Stomach (tissue), 9 donors: ENCODE results near the gene SH3BGR. TPM values are rescaled to one million over a fixed set of nuclear protein-coding genes. Genes with fewer than 3 reads are reported as not detected.

Source experiments
- DNase-seq, 2 donors: peaks; one replicate each; pipeline versions ENCODE4 v3.0.0 to v3.0.0-alpha.2; 2013 to 2019
- H3K27ac ChIP-seq, 5 donors: fragments of 200-600 bp in 4 of 5; sonication (generic) in 4 of 5; one replicate each; pipeline ENCODE4 v1.5.1; 2013 to 2019; ENCODE audit warnings: mild to moderate bottlenecking in 1 of 5, moderate library complexity in 1 of 5
- H3K27me3 ChIP-seq, 3 donors: fragments of 200-600 bp; sonication (generic); one replicate each; pipeline ENCODE4 v1.5.1; 2017 to 2019; ENCODE audit warnings: mixed run types in 1 of 3
- H3K36me3 ChIP-seq, 4 donors: fragments of 200-600 bp; sonication (generic); 1 replicate in 3 of 4; 2 replicates in 1 of 4; pipeline ENCODE4 v1.5.1; 2016 to 2019
- H3K4me1 ChIP-seq, 4 donors: fragments of 200-600 bp; sonication (generic); one replicate each; pipeline ENCODE4 v1.5.1; 2016 to 2019
- H3K4me3 ChIP-seq, 4 donors: fragments of 200-600 bp; sonication (generic) in 3 of 4; one replicate each; pipeline ENCODE4 v1.5.1; 2016 to 2019; ENCODE audit warnings: mild to moderate bottlenecking in 1 of 4
- H3K9me3 ChIP-seq, 4 donors: fragments of 200-600 bp; sonication (generic); one replicate each; pipeline ENCODE4 v1.5.1; 2016 to 2019
- CTCF ChIP-seq, 7 experiments: fragments of 450-650 bp in 4 of 7; fragments of 200-600 bp in 3 of 7; sonication (generic) in 3 of 7; IDR thresholded peaks; one replicate each; pipeline ENCODE4 v1.5.1; 2016 to 2019; ENCODE audit warnings: antibody characterized with exemption in 7 of 7, control low read depth in 2 of 7, mild to moderate bottlenecking in 1 of 7
- EP300 ChIP-seq: sonication (generic); formaldehyde crosslinking; IDR thresholded peaks from one replicate; pipeline ENCODE4 v1.6.1; 2017; ENCODE audit warnings: antibody characterized with exemption
- POLR2A ChIP-seq, 4 donors: fragments of 450-650 bp; IDR thresholded peaks; one replicate each; pipeline ENCODE4 v1.6.1; 2016; ENCODE audit warnings: antibody characterized with exemption in 4 of 4, control low read depth in 2 of 4, mild to moderate bottlenecking in 1 of 4, moderate library complexity in 1 of 4
- POLR2AphosphoS5 ChIP-seq, 3 donors: sonication (generic); formaldehyde crosslinking; IDR thresholded peaks; one replicate each; pipeline ENCODE4 v1.6.1; 2016; ENCODE audit warnings: antibody characterized with exemption in 3 of 3
- WGBS, 5 donors: extraction: QIAGEN DNeasy Blood & Tissue Kit in 3 of 5; methylation state at CpG; one replicate each; pipeline versions ENCODE4 v1.1.5 to v1.1.7; 2013 to 2018; 5-methylcytosine and 5-hydroxymethylcytosine counted together
- intact Hi-C: fragments of 100-400 bp; cut with DNase I; formaldehyde crosslinking; loops from one replicate; pipeline ENCODE4 v1.15.1; 2023; ENCODE audit warnings: low total_unique reads
- polyA plus RNA-seq, 3 donors: library from polyadenylated mRNA; stranded (reverse); fragments of 200-250 nt; gene quantifications; one replicate each; pipeline ENCODE4 v1.2.3, GENCODE V29; 2013
- total RNA-seq, 5 donors: library from RNA; depleted of rRNA; stranded (reverse); fragments of >200 nt; gene quantifications; one replicate each; pipeline versions ENCODE4 v1.1.0 to v1.2.3, GENCODE V29; 2014 to 2016
- donor health status: healthy with polysubstance abuse.
- donor health status: Bipolar disorder and iron deficiency.
- donor health status: healthy.

The SH3BGR gene
- total and polyA plus RNA-seq, 8 donors, result 0.87 to 295 (median 7.9) TPM; not detected in 1

DNA sequence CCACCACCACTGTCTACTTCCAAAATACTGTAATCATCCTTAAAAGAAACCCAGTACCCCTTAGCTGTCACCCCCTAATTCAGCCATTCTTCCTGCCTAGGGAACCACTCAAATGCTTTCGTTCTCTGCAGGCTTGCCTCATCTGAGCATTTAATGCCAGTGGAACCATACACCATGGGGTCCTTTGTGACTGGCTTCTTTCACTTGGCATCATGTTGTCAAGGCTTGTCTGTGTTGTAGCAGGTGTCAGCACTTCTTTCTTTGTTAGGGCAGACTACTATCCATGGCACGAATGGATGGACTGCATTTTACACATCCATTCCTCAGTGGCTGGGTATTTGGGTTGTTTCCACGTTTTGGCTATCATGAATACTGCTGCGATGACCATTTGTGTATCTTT, 28.5 kb downstream of the SH3BGR start:
- no peaks in the 10 kb centered on the region for H3K9me3 ChIP-seq
- WGBS, 5 donors, result 72 to 85% (median 76%) methylated on average over 4 of the region's 4 CpGs
- H3K36me3 ChIP-seq, result no peaks in the 10 kb centered on the region
- intact Hi-C loops, result no loop called here
- H3K4me3 ChIP-seq, result no peak overlapping the region
- no peaks in the 10 kb centered on the region for H3K4me1 ChIP-seq
- no peak for DNase-seq
- TF ChIP-seq EP300, result no peak
- no peak for TF ChIP-seq POLR2A (IDR thresholded peaks at IDR 0.05)
- TF ChIP-seq CTCF (IDR thresholded peaks at IDR 0.05), result no peak
- TF ChIP-seq POLR2AphosphoS5 (IDR thresholded peaks at IDR 0.05), result no peak
- no peaks in the 10 kb centered on the region for H3K27me3 ChIP-seq
- H3K27ac ChIP-seq, result no peak overlapping the region

- H3K27ac ChIP-seq, result no peak overlapping the region
- 82 to 86% (median 86%) methylated on average over 3 of the region's 3 CpGs for WGBS, 5 donors
- no peaks in the 10 kb centered on the region for H3K27me3 ChIP-seq
- TF ChIP-seq POLR2AphosphoS5 (IDR thresholded peaks at IDR 0.05) (no peak), EP300 (no peak), CTCF (IDR thresholded peaks at IDR 0.05) (no peak), POLR2A (IDR thresholded peaks at IDR 0.05) (no peak)
- no peaks in the 10 kb centered on the region for H3K4me1 ChIP-seq
- H3K9me3 ChIP-seq, result no peaks in the 10 kb centered on the region
- no peaks in the 10 kb centered on the region for H3K36me3 ChIP-seq
- DNase-seq, result no peak
- H3K4me3 ChIP-seq, result no peak overlapping the region
- intact Hi-C loops, result no loop called here
Measured at GRCh38 chr21:39481886-39482285, 30.1 kb downstream of the SH3BGR start.

DNA sequence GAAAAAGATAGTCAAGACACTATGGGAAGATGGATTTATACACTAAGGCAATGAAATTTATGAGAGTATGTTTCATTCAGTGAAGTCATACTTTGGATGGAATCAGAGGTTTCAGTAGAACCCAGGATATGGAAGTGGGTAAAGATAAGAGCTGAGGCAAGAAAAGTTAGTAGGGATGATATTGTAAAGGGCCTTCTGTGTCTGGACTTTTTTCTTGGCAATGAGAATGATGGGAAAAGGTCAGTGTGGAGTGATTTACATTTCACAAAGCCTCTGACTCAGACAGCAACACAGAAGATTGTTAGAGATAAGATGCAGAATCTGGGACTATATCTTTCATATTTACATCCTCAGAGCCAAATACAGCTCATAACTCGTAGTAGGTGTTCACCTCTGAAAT, 32.1 kb downstream of the SH3BGR start:
- no peak overlapping the region for H3K4me3 ChIP-seq
- H3K27ac ChIP-seq, result no peak overlapping the region
- 44 to 57% (median 55%) methylated on average over 1 of the region's 1 CpG for WGBS, 5 donors
- no peaks in the 10 kb centered on the region for H3K9me3 ChIP-seq
- no peaks in the 10 kb centered on the region for H3K4me1 ChIP-seq
- DNase-seq, result no peak
- H3K27me3 ChIP-seq, result no peaks in the 10 kb centered on the region
- intact Hi-C loops, result no loop called here
- no peak for TF ChIP-seq POLR2A (IDR thresholded peaks at IDR 0.05)
- no peaks in the 10 kb centered on the region for H3K36me3 ChIP-seq

DNA sequence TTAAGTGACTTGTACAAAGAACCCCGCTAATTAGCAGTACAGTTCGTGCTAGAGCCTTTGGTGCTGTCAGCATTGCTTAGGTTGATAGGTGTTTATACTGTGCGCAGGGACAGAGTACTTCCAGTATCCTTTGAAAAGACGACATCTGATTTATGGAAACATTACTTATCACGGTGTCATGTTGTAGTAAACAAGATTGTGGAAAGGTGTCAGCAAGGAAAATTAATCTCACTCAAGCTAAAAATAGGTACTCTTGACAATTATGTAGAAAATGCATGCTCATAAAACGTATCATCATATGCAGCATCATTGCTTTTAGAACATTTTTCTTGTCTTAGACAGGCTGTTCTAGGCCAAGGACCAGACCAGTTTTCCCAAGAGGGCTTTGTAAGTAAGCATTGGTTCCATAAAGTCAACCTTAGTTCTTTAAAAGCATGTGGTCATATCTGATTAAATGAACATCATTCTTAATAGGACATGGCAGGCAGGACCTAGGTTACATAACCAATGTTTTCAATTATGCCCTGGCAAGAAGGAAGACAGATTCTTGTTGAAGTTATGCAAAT, 33.0 kb downstream of the SH3BGR start:
- intact Hi-C loops, result no loop called here
- Histone ChIP-seq H3K4me3 (no peak overlapping the region), H3K9me3 (no peaks in the 10 kb centered on the region), H3K27me3 (no peaks in the 10 kb centered on the region), H3K36me3 (no peaks in the 10 kb centered on the region), H3K4me1 (no peaks in the 10 kb centered on the region), H3K27ac (no peak overlapping the region)
- TF ChIP-seq EP300 (no peak), POLR2AphosphoS5 (IDR thresholded peaks at IDR 0.05) (peak in 1 of 3 donors; percentile 43)
- 71 to 79% (median 77%) methylated on average over 6 of the region's 6 CpGs for WGBS, 5 donors
- DNase-seq, result peak in 1 of 2 donors; percentile 16

DNA sequence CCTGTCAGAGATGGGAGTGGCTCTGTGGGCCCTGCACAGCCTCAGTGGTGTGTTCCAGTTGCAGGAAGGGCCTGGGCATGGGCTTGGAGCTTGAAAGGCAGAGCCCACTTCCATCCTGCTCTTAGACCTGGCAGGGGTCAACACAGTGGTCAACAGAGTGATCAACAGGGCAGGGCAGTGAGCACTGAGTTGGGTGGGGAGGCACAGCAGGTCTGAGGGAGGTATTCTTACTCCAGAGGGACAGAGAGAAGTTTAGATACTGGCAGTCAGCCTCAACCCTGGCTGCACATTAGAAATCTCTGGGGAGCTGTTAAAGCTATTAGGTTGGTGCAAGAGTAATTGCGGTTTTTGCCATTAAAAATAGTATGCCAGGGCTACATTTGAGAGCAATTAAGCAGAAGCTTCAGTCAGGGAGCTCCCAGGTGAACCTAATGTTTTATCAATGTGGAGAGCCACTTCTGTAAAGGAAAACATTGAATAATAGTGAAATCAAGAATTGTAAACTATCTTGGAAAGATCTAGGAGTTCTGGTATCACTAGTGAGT, 37.7 kb downstream of the SH3BGR start:
- intact Hi-C loops, result no loop called here
- Histone ChIP-seq H3K9me3 (no peaks in the 10 kb centered on the region), H3K27ac (no peak overlapping the region), H3K27me3 (no peaks in the 10 kb centered on the region), H3K4me3 (no peak overlapping the region), H3K4me1 (no peaks in the 10 kb centered on the region), H3K36me3 (no peaks in the 10 kb centered on the region)
- WGBS, 5 donors, result 78 to 92% (median 81%) methylated on average over 1 of the region's 1 CpG
- DNase-seq, result no peak
- TF ChIP-seq POLR2AphosphoS5 (IDR thresholded peaks at IDR 0.05), result no peak
- no peak for TF ChIP-seq EP300
- TF ChIP-seq POLR2A (IDR thresholded peaks at IDR 0.05), result no peak
- no peak for TF ChIP-seq CTCF (IDR thresholded peaks at IDR 0.05)
